ENCODE results near the gene SNORC. TPM values are rescaled to one million over a fixed set of nuclear protein-coding genes. Genes with fewer than 3 reads are reported as not detected.

SNORC gene
- total RNA-seq, 2 donors from 2014 or later: 1.8 TPM; not detected in 1

DNA sequence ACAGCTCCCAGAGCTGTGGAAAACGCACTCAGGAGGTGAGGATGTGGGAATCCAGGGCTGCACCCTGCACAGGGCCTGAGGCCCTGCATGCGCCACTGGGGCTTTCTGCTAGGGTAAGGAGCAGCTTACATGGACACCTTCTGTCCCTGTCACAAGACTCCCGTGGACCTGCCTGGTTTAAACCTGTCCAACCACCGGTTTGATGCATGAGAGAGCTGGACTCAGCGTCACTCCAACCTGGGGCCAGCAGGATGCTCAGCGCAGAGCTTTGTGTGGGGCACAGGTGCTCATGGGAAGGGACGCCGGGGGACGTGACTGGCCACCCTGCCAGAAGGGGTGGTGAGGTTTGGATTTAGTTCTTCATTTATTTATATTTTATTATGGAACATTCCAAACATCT lies 24.2 kb downstream of the SNORC start:
- no peaks in the 10 kb centered on the region for H3K36me3 ChIP-seq (replicated peaks in 1 of 2; ENCODE audit: insufficient read depth in 1 of 2, low read depth in 2 of 2)

DNA sequence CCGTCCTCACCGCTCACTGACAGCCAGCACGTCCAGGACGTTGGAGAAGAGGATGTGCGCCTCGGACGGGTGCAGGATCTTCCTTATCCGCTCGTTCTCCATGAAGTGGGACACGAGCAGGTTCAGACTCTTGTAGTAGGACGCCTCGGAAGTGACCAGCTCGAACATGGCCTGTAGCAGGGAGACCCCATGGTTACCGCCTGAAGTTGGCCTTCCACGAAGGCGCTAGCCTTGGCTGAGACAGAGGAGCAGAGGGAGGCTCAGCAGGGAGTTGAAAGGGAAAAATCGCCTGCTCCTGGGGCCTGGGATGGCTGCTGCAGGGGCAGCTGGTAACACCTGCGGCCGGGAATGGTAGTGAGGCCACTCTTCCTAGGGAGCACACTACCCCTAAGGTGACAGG lies 24.7 kb downstream of the SNORC start:
- Histone ChIP-seq H3K4me1 (peaks cover 32% of the 10 kb centered on the region), H3K4me3 (no peak overlapping the region), H3K27ac (no peak overlapping the region), H3K36me3 (replicated peaks in 1 of 2; ENCODE audit: insufficient read depth in 1 of 2, low read depth in 2 of 2) (no peaks in the 10 kb centered on the region), H3K9me3 (no peaks in the 10 kb centered on the region), H3K27me3 (no peaks in the 10 kb centered on the region)
- WGBS, 2 donors: 90 to 91% methylated on average over 18 to 19 of the region's 19 CpGs
- DNase-seq: no peak
- no peak for ATAC-seq
- intact Hi-C loops (cut with DNase I): no loop called here
- no peak for TF ChIP-seq POLR2A (IDR thresholded peaks at IDR 0.05)
- TF ChIP-seq, protein P1, sequence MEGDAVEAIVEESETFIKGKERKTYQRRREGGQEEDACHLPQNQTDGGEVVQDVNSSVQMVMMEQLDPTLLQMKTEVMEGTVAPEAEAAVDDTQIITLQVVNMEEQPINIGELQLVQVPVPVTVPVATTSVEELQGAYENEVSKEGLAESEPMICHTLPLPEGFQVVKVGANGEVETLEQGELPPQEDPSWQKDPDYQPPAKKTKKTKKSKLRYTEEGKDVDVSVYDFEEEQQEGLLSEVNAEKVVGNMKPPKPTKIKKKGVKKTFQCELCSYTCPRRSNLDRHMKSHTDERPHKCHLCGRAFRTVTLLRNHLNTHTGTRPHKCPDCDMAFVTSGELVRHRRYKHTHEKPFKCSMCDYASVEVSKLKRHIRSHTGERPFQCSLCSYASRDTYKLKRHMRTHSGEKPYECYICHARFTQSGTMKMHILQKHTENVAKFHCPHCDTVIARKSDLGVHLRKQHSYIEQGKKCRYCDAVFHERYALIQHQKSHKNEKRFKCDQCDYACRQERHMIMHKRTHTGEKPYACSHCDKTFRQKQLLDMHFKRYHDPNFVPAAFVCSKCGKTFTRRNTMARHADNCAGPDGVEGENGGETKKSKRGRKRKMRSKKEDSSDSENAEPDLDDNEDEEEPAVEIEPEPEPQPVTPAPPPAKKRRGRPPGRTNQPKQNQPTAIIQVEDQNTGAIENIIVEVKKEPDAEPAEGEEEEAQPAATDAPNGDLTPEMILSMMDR (IDR thresholded peaks at IDR 0.05): no peak

More for the DNA sequence above, 24.2 kb downstream of the SNORC start:
- Histone ChIP-seq H3K4me1 (peaks cover 32% of the 10 kb centered on the region), H3K27me3 (no peaks in the 10 kb centered on the region), H3K4me3 (no peak overlapping the region), H3K9me3 (no peaks in the 10 kb centered on the region), H3K27ac (no peak overlapping the region)
- WGBS, 2 donors: 90 to 92% methylated on average over 8 to 9 of the region's 9 CpGs
- DNase-seq: no peak
- TF ChIP-seq POLR2A (IDR thresholded peaks at IDR 0.05): no peak
- ATAC-seq: no peak
- intact Hi-C loops (cut with DNase I): no loop called here

DNA sequence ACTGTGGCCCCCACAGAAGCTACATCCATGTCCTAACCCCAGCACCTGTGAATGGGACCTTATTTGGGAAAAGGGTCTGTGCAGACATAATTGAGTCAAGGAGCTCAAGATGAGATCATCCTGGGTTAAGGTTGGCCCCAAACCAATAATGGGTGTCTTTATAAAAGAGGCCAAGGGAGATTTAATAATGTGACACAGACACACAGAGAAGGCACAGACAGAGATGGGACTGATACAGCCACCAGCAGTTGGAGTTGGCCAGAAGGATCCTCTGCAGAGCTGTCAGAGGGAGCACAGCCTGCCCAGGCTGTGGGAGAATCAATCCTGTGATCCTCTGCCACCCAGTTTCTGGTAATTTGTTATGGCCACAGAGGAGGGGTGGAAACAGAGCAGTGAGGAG lies 26.0 kb downstream of the SNORC start:
- no peak for TF ChIP-seq POLR2A (IDR thresholded peaks at IDR 0.05)
- TF ChIP-seq, protein P1 (IDR thresholded peaks at IDR 0.05): no peak
- Histone ChIP-seq H3K27ac (no peak overlapping the region), H3K4me3 (no peak overlapping the region), H3K9me3 (no peaks in the 10 kb centered on the region), H3K36me3 (replicated peaks in 1 of 2; ENCODE audit: insufficient read depth in 1 of 2, low read depth in 2 of 2) (no peaks in the 10 kb centered on the region), H3K27me3 (no peaks in the 10 kb centered on the region), H3K4me1 (peaks cover 24% of the 10 kb centered on the region)
- ATAC-seq (no peak), DNase-seq (no peak)
- intact Hi-C loops (cut with DNase I): no loop called here

- ATAC-seq: no peak
- WGBS, 2 donors: 84 to 88% methylated on average over 6 to 8 of the region's 9 CpGs
- DNase-seq: no peak
- Histone ChIP-seq H3K4me3 (no peak overlapping the region), H3K4me1 (peaks cover 16% of the 10 kb centered on the region), H3K9me3 (no peaks in the 10 kb centered on the region), H3K27me3 (no peaks in the 10 kb centered on the region), H3K36me3 (replicated peaks in 1 of 2; ENCODE audit: insufficient read depth in 1 of 2, low read depth in 2 of 2) (no peaks in the 10 kb centered on the region), H3K27ac (no peak overlapping the region)
- intact Hi-C loops (cut with DNase I): no loop called here
- TF ChIP-seq, protein P1 (IDR thresholded peaks at IDR 0.05): no peak
- TF ChIP-seq POLR2A (IDR thresholded peaks at IDR 0.05): no peak
Observed at GRCh38 chr2:232896720-232897597, 26.9 kb downstream of the SNORC start.

- no peak overlapping the region for H3K27ac ChIP-seq
- DNase-seq: no peak
- ATAC-seq: no peak
- TF ChIP-seq, protein P1 (IDR thresholded peaks at IDR 0.05): no peak
- TF ChIP-seq POLR2A (IDR thresholded peaks at IDR 0.05): no peak
- no peak overlapping the region for H3K4me3 ChIP-seq
- WGBS, 2 donors: 88 to 94% methylated on average over 11 to 24 of the region's 24 CpGs
- peaks cover 14% of the 10 kb centered on the region for H3K4me1 ChIP-seq
- H3K27me3 ChIP-seq: no peaks in the 10 kb centered on the region
- no peaks in the 10 kb centered on the region for H3K9me3 ChIP-seq
- intact Hi-C loops (cut with DNase I): no loop called here
- H3K36me3 ChIP-seq (replicated peaks in 1 of 2; ENCODE audit: insufficient read depth in 1 of 2, low read depth in 2 of 2): no peaks in the 10 kb centered on the region
Observed at GRCh38 chr2:232897598-232898408, 27.7 kb downstream of the SNORC start.

All from body of pancreas (tissue), 4 donors.